GM21786 (cell line): Measurements from ENCODE around the gene ANTXRL.
"Not testable (repeated sequence)": the region's sequence is repeated elsewhere in the genome, so short reads cannot be mapped to it uniquely, and the experiment has no call there.

Source experiments
- ATAC-seq: cut with Tn5 transposase; IDR thresholded peaks from one replicate; pipeline ENCODE4 v1.9.1; 2021; ENCODE audit not compliant: unreplicated experiment

Gene ANTXRL

GRCh38 chr10:46326971-46327370, 40.2 kb downstream of the ANTXRL start:
- no peak for ATAC-seq

GRCh38 chr10:46327685-46328084, 40.9 kb downstream of the ANTXRL start:
- no peak for ATAC-seq

- no peak for ATAC-seq
These were observed 42.3 kb downstream of the ANTXRL start for GRCh38 chr10:46328853-46329689.

- no peak for ATAC-seq
These were observed 42.9 kb downstream of the ANTXRL start for GRCh38 chr10:46329690-46330016.

GRCh38 chr10:46330894-46331293, 44.1 kb downstream of the ANTXRL start:
- ATAC-seq, result no peak

GRCh38 chr10:46365484-46365883, 78.7 kb downstream of the ANTXRL start:
- not testable (repeated sequence) for ATAC-seq

- not testable (repeated sequence) for ATAC-seq
These were observed 80.4 kb downstream of the ANTXRL start for GRCh38 chr10:46367209-46367608.

- not testable (repeated sequence) for ATAC-seq
These were observed 81.0 kb downstream of the ANTXRL start for GRCh38 chr10:46367666-46368240.

- ATAC-seq, result not testable (repeated sequence)
These were observed 82.2 kb downstream of the ANTXRL start for GRCh38 chr10:46368956-46369355.

GRCh38 chr10:46374410-46374809, 87.6 kb downstream of the ANTXRL start:
- ATAC-seq, result not testable (repeated sequence)

- not testable (repeated sequence) for ATAC-seq
These were observed 88.6 kb downstream of the ANTXRL start, which contains the start of gene ANXA8L1 for GRCh38 chr10:46375406-46375805. ANXA8L1 (plus strand) TSS chr10:46375776; CDS start chr10:46375852, 76 bp downstream.

- ATAC-seq, result not testable (repeated sequence)
These were observed 90.2 kb downstream of the ANTXRL start for GRCh38 chr10:46377022-46377421.

- not testable (repeated sequence) for ATAC-seq
These were observed 90.9 kb downstream of the ANTXRL start for GRCh38 chr10:46377651-46378050.

- ATAC-seq, result not testable (repeated sequence)
These were observed 91.3 kb downstream of the ANTXRL start for GRCh38 chr10:46378108-46378507.

GRCh38 chr10:46379233-46379848, 92.5 kb downstream of the ANTXRL start:
- not testable (repeated sequence) for ATAC-seq
